ENCODE measurements around the gene SLC1A3. TPM values are rescaled to one million over a fixed set of nuclear protein-coding genes. Genes with fewer than 3 reads are reported as not detected.

SLC1A3 gene
- polyA plus RNA-seq, 6 donors from 2014 or later: 0.07 TPM; not detected in 5

GRCh38 chr5:36681711-36682110 is 75.3 kb downstream of the SLC1A3 start:
- peaks cover 0 to 4% (median 3%) of the 10 kb centered on the region in 3 donors for H3K4me1 Mint-ChIP-seq
- no peaks in the 10 kb centered on the region for H3K9me3 Mint-ChIP-seq
- DNase-seq (no peak), ATAC-seq (ENCODE audit: low read depth in 2 of 2) (no peak)
- no peak overlapping the region for H3K27ac Mint-ChIP-seq
- H3K4me3 Mint-ChIP-seq: no peak overlapping the region
- no peaks in the 10 kb centered on the region for H3K27me3 Mint-ChIP-seq
- H3K36me3 Mint-ChIP-seq: no peaks in the 10 kb centered on the region

- Mint-ChIP-seq H3K27ac (no peak overlapping the region), H3K4me3 (no peak overlapping the region), H3K27me3 (no peaks in the 10 kb centered on the region), H3K36me3 (no peaks in the 10 kb centered on the region), H3K4me1 (peaks cover 0 to 4% (median 3%) of the 10 kb centered on the region in 3 donors), H3K9me3 (no peaks in the 10 kb centered on the region)
- ATAC-seq (ENCODE audit: low read depth in 2 of 2): no peak
- no peak for DNase-seq
Measured at GRCh38 chr5:36682499-36682898, 76.1 kb downstream of the SLC1A3 start.

- H3K4me1 Mint-ChIP-seq: peaks cover 0 to 7% (median 3%) of the 10 kb centered on the region in 3 donors
- no peaks in the 10 kb centered on the region for H3K27me3 Mint-ChIP-seq
- peak overlapping the region in 1 of 6 donors; percentile 29 for H3K27ac Mint-ChIP-seq
- no peaks in the 10 kb centered on the region for H3K36me3 Mint-ChIP-seq
- DNase-seq (no peak), ATAC-seq (ENCODE audit: low read depth in 2 of 2) (no peak)
- H3K9me3 Mint-ChIP-seq: no peaks in the 10 kb centered on the region
- no peak overlapping the region for H3K4me3 Mint-ChIP-seq
Measured at GRCh38 chr5:36683821-36684434, 77.5 kb downstream of the SLC1A3 start.

GRCh38 chr5:36685631-36686288 is 79.4 kb downstream of the SLC1A3 start:
- ATAC-seq (ENCODE audit: low read depth in 2 of 2): peak; percentile 21 to 32
- no peak for DNase-seq

GRCh38 chr5:36686881-36687280 is 80.5 kb downstream of the SLC1A3 start:
- Mint-ChIP-seq H3K4me1 (peaks cover 12 to 32% (median 16%) of the 10 kb centered on the region in 3 donors), H3K9me3 (no peaks in the 10 kb centered on the region), H3K36me3 (no peaks in the 10 kb centered on the region), H3K27ac (peak overlapping the region in 2 of 6 donors; percentile 19 to 29), H3K27me3 (no peaks in the 10 kb centered on the region), H3K4me3 (no peak overlapping the region)
- DNase-seq (no peak), ATAC-seq (ENCODE audit: low read depth in 2 of 2) (no peak)

More at GRCh38 chr5:36685631-36686288, 79.4 kb downstream of the SLC1A3 start:
- Mint-ChIP-seq H3K36me3 (no peaks in the 10 kb centered on the region), H3K27ac (no peak overlapping the region), H3K27me3 (no peaks in the 10 kb centered on the region), H3K9me3 (no peaks in the 10 kb centered on the region), H3K4me3 (no peak overlapping the region), H3K4me1 (peaks cover 10 to 23% (median 14%) of the 10 kb centered on the region in 3 donors)

GRCh38 chr5:36688722-36689121 is 82.3 kb downstream of the SLC1A3 start:
- Mint-ChIP-seq H3K36me3 (no peaks in the 10 kb centered on the region), H3K9me3 (no peaks in the 10 kb centered on the region), H3K4me3 (peak overlapping the region in 7 of 8 donors; percentile 72 to 94 (median 82)), H3K4me1 (peaks cover 25 to 47% (median 27%) of the 10 kb centered on the region in 3 donors), H3K27me3 (no peaks in the 10 kb centered on the region), H3K27ac (peak overlapping the region in 2 of 6 donors; percentile 33 to 37)
- no peak for DNase-seq
- no peak for ATAC-seq (ENCODE audit: low read depth in 2 of 2)

- ATAC-seq (ENCODE audit: low read depth in 2 of 2) (peak; percentile 48 to 51), DNase-seq (peak; percentile 34)
- Mint-ChIP-seq H3K27me3 (no peaks in the 10 kb centered on the region), H3K4me3 (peak overlapping the region; percentile 6 to 94 (median 80)), H3K27ac (peak overlapping the region in 2 of 6 donors; percentile 33 to 70), H3K4me1 (peaks cover 25 to 47% (median 27%) of the 10 kb centered on the region in 3 donors), H3K9me3 (no peaks in the 10 kb centered on the region), H3K36me3 (no peaks in the 10 kb centered on the region)
Measured at GRCh38 chr5:36689225-36689624, 82.8 kb downstream of the SLC1A3 start.

- ATAC-seq (ENCODE audit: low read depth in 2 of 2): peak; percentile 78 to 82
- H3K27me3 Mint-ChIP-seq: no peaks in the 10 kb centered on the region
- no peaks in the 10 kb centered on the region for H3K9me3 Mint-ChIP-seq
- no peaks in the 10 kb centered on the region for H3K36me3 Mint-ChIP-seq
- H3K4me3 Mint-ChIP-seq: peak overlapping the region; percentile 73 to 98 (median 94)
- peak; percentile 70 for DNase-seq
- peak overlapping the region in 5 of 6 donors; percentile 62 to 86 (median 69) for H3K27ac Mint-ChIP-seq
- peaks cover 25 to 46% (median 27%) of the 10 kb centered on the region in 3 donors for H3K4me1 Mint-ChIP-seq
Measured at GRCh38 chr5:36690041-36690961, 83.9 kb downstream of the SLC1A3 start.

- H3K27me3 Mint-ChIP-seq: no peaks in the 10 kb centered on the region
- no peak for ATAC-seq (ENCODE audit: low read depth in 2 of 2)
- no peaks in the 10 kb centered on the region for H3K9me3 Mint-ChIP-seq
- no peaks in the 10 kb centered on the region for H3K36me3 Mint-ChIP-seq
- H3K4me3 Mint-ChIP-seq: peak overlapping the region in 5 of 8 donors; percentile 62 to 94 (median 92)
- H3K4me1 Mint-ChIP-seq: peaks cover 23 to 48% (median 30%) of the 10 kb centered on the region in 3 donors
- DNase-seq: no peak
- H3K27ac Mint-ChIP-seq: peak overlapping the region in 3 of 6 donors; percentile 24 to 78 (median 34)
Measured at GRCh38 chr5:36691226-36691625, 84.8 kb downstream of the SLC1A3 start.

GRCh38 chr5:36691696-36692371 is 85.4 kb downstream of the SLC1A3 start:
- ATAC-seq (ENCODE audit: low read depth in 2 of 2) (no peak), DNase-seq (no peak)
- Mint-ChIP-seq H3K4me1 (peaks cover 23 to 48% (median 32%) of the 10 kb centered on the region in 3 donors), H3K27ac (peak overlapping the region in 2 of 6 donors; percentile 11 to 24), H3K4me3 (peak overlapping the region in 6 of 8 donors; percentile 31 to 92 (median 64)), H3K9me3 (no peaks in the 10 kb centered on the region), H3K36me3 (no peaks in the 10 kb centered on the region), H3K27me3 (no peaks in the 10 kb centered on the region)

GRCh38 chr5:36692791-36693763 is 86.7 kb downstream of the SLC1A3 start:
- peaks cover 23 to 48% (median 32%) of the 10 kb centered on the region in 3 donors for H3K4me1 Mint-ChIP-seq
- H3K27ac Mint-ChIP-seq: peak overlapping the region in 3 of 6 donors; percentile 42 to 83 (median 66)
- no peaks in the 10 kb centered on the region for H3K36me3 Mint-ChIP-seq
- ATAC-seq (ENCODE audit: low read depth in 2 of 2) (peak; percentile 48 to 53), DNase-seq (peak; percentile 53)
- no peaks in the 10 kb centered on the region for H3K27me3 Mint-ChIP-seq
- H3K9me3 Mint-ChIP-seq: no peaks in the 10 kb centered on the region
- peak overlapping the region; percentile 68 to 92 (median 84) for H3K4me3 Mint-ChIP-seq

- Mint-ChIP-seq H3K4me1 (peaks cover 24 to 41% (median 32%) of the 10 kb centered on the region in 3 donors), H3K36me3 (no peaks in the 10 kb centered on the region), H3K27me3 (no peaks in the 10 kb centered on the region), H3K9me3 (no peaks in the 10 kb centered on the region), H3K27ac (peak overlapping the region in 1 of 6 donors; percentile 34), H3K4me3 (no peak overlapping the region)
- DNase-seq (no peak), ATAC-seq (ENCODE audit: low read depth in 2 of 2) (no peak)
Measured at GRCh38 chr5:36694351-36694750, 87.9 kb downstream of the SLC1A3 start.

Measured in naive B cell (primary cell).